ENCODE measurements around the gene GORAB.

GORAB gene

DNA sequence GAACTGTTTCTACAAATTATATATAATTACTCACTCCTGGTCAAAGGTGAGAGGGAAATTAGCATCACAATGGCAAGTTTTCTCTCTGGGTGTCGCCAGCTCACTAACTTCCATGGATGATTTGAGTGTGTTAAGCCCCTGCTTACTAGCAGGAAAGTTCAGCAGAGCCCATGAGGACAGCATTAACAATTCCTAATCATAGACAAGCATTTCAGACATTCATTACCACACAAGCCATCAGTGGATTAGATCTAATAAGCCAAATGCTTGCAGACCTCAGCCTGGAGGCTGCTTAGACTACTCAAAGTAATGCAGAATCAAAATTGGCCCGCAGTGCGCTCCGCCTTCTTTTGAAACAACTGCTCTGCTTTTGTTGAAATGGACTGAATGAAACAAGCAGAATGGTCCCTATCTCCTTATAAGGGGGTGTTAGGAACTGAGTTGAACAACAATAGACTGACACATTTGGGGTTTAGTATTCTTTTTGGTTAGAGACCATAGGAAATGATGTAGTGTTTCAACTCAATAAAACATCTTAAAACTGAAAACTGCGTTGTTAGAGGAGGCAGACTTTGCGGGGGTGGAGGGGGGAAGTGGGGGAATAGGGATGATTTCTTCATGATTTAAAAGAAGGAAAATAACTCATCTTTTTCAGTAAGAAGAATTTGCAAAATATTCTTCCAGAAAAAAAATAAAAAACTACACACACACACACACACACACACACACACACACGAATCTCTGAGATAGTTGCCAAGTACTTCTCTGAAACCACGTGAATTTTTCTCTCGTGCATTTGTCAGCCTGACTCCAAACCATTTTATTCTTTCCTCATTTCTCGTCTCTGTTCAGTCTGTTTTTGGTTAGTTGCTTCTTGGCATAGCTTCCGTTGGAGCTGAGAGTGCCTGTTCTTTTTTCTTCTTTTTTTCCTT lies 54.6 kb downstream of the GORAB start:
- no peaks in the 10 kb centered on the region for H3K79me2 ChIP-seq (ENCODE audit: insufficient read depth, low read length)
- no peaks in the 10 kb centered on the region for H3F3A ChIP-seq (ENCODE audit: insufficient read depth)
- H3K4me3 ChIP-seq (ENCODE audit: insufficient read depth, low read length, poor library complexity, severe bottlenecking), result no peak overlapping the region
- no peak overlapping the region for H3K9ac ChIP-seq (ENCODE audit: low read length)
- no peak overlapping the region for H3K27ac ChIP-seq (ENCODE audit: low read depth, low read length)
- no peaks in the 10 kb centered on the region for H4K20me1 ChIP-seq (ENCODE audit: low read depth, low read length)
- no peaks in the 10 kb centered on the region for H3K36me3 ChIP-seq (ENCODE audit: low read length)
- H3K9me2 ChIP-seq (replicated peaks; ENCODE audit: insufficient read depth, low read length), result no peaks in the 10 kb centered on the region
- no peaks in the 10 kb centered on the region for H3K9me3 ChIP-seq (ENCODE audit: insufficient read depth, low read length)
- no peaks in the 10 kb centered on the region for H3K27me3 ChIP-seq (ENCODE audit: low read length)
- TF ChIP-seq EZH2phosphoT487 (conservative IDR thresholded peaks at IDR 0.05; ENCODE audit: low read length), result no peak
- TF ChIP-seq, protein P1, sequence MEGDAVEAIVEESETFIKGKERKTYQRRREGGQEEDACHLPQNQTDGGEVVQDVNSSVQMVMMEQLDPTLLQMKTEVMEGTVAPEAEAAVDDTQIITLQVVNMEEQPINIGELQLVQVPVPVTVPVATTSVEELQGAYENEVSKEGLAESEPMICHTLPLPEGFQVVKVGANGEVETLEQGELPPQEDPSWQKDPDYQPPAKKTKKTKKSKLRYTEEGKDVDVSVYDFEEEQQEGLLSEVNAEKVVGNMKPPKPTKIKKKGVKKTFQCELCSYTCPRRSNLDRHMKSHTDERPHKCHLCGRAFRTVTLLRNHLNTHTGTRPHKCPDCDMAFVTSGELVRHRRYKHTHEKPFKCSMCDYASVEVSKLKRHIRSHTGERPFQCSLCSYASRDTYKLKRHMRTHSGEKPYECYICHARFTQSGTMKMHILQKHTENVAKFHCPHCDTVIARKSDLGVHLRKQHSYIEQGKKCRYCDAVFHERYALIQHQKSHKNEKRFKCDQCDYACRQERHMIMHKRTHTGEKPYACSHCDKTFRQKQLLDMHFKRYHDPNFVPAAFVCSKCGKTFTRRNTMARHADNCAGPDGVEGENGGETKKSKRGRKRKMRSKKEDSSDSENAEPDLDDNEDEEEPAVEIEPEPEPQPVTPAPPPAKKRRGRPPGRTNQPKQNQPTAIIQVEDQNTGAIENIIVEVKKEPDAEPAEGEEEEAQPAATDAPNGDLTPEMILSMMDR (IDR thresholded peaks at IDR 0.05; ENCODE audit: insufficient read depth, low read length, poor library complexity, severe bottlenecking), result no peak
- H3K4me2 ChIP-seq (ENCODE audit: low read depth, low read length, poor library complexity, severe bottlenecking), result no peak overlapping the region
- no peak overlapping the region for H2AFZ ChIP-seq (ENCODE audit: low read depth, low read length, severe bottlenecking)

DNA sequence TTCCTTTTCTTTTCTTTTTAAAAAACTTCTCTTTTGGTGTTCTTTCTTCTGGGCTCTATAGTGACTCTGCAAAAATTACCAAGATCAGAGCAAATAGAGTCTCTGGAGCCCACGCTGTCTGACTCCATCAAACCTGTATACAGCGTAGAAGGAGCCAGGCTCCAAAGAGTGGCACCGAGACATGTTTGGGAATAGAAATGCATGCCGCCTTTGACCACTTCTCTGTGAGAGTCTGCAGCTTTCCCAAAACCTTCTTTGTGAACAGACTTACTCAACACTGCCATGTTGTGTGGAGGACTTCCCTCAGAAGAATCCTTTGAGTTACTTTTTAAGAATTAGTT lies 55.3 kb downstream of the GORAB start:
- Histone ChIP-seq H3F3A (ENCODE audit: insufficient read depth) (no peaks in the 10 kb centered on the region), H3K27me3 (ENCODE audit: low read length) (no peaks in the 10 kb centered on the region), H3K9ac (ENCODE audit: low read length) (no peak overlapping the region), H3K79me2 (ENCODE audit: insufficient read depth, low read length) (no peaks in the 10 kb centered on the region), H3K4me3 (ENCODE audit: insufficient read depth, low read length, poor library complexity, severe bottlenecking) (no peak overlapping the region), H3K9me2 (replicated peaks; ENCODE audit: insufficient read depth, low read length) (no peaks in the 10 kb centered on the region), H3K4me2 (ENCODE audit: low read depth, low read length, poor library complexity, severe bottlenecking) (no peak overlapping the region), H3K27ac (ENCODE audit: low read depth, low read length) (no peak overlapping the region), H2AFZ (ENCODE audit: low read depth, low read length, severe bottlenecking) (no peak overlapping the region), H3K36me3 (ENCODE audit: low read length) (no peaks in the 10 kb centered on the region), H4K20me1 (ENCODE audit: low read depth, low read length) (no peaks in the 10 kb centered on the region), H3K9me3 (ENCODE audit: insufficient read depth, low read length) (no peaks in the 10 kb centered on the region)
- no peak for TF ChIP-seq EZH2phosphoT487 (conservative IDR thresholded peaks at IDR 0.05; ENCODE audit: low read length)
- TF ChIP-seq, protein P1 (IDR thresholded peaks at IDR 0.05; ENCODE audit: insufficient read depth, low read length, poor library complexity, severe bottlenecking), result no peak

DNA sequence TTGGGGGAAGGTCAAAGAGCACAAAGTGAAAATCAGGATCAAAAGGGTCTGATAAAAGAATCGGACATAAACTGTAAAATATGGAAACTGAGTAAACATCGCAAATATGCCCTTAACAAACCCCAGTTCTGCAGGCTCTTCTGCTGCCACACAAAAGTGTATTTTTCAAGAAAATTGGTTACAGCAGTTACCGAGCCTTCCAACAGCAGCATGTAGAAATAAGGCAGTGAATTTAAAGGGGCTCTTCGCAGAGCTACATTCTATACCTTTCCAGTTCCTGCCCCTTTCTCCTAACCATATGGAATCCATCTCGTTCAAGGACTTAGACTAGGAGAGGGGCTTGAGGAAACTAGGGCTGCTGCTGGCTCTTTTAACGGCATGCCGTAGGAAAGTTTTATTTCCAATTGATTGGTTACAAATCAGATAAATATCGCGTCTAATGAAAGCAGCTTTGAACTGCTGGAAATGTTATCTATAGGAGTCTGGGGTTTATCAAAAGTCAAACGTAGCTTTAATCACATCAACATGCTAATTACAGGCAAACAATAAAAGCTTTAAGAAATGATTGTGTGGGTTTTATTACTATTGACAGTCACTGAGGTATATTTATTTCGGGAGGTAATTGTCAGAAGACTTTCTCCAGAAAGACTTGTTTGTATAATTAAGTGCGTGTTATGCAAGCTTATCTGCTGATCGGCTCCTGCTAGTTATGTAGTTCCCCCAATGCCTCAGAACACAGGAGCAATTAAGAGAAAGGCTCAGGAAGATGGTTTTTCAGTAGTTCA lies 59.1 kb downstream of the GORAB start:
- no peaks in the 10 kb centered on the region for H3F3A ChIP-seq (ENCODE audit: insufficient read depth)
- no peaks in the 10 kb centered on the region for H4K20me1 ChIP-seq (ENCODE audit: low read depth, low read length)
- no peak overlapping the region for H3K9ac ChIP-seq (ENCODE audit: low read length)
- H2AFZ ChIP-seq (ENCODE audit: low read depth, low read length, severe bottlenecking), result no peak overlapping the region
- TF ChIP-seq, protein P1 (IDR thresholded peaks at IDR 0.05; ENCODE audit: insufficient read depth, low read length, poor library complexity, severe bottlenecking), result no peak
- TF ChIP-seq EZH2phosphoT487 (conservative IDR thresholded peaks at IDR 0.05; ENCODE audit: low read length), result no peak
- H3K79me2 ChIP-seq (ENCODE audit: insufficient read depth, low read length), result no peaks in the 10 kb centered on the region
- no peak overlapping the region for H3K27ac ChIP-seq (ENCODE audit: low read depth, low read length)
- H3K4me2 ChIP-seq (ENCODE audit: low read depth, low read length, poor library complexity, severe bottlenecking), result no peak overlapping the region
- H3K27me3 ChIP-seq (ENCODE audit: low read length), result no peaks in the 10 kb centered on the region
- H3K4me3 ChIP-seq (ENCODE audit: insufficient read depth, low read length, poor library complexity, severe bottlenecking), result no peak overlapping the region
- no peaks in the 10 kb centered on the region for H3K9me2 ChIP-seq (replicated peaks; ENCODE audit: insufficient read depth, low read length)
- H3K36me3 ChIP-seq (ENCODE audit: low read length), result no peaks in the 10 kb centered on the region
- no peaks in the 10 kb centered on the region for H3K9me3 ChIP-seq (ENCODE audit: insufficient read depth, low read length)

Measured in SU-DHL-6 (cell line).